Activated CD4-positive, alpha-beta T cell treated with anti-CD3 and anti-CD28 coated beads, Interleukin-2, amount 50 U/mL, for 24 hours (primary cell): ENCODE data around the gene VPS13D.
A peak's percentile ranks its signal among the peaks of the same experiment; 100 is the strongest.

Experiments used
- DNase-seq, 2 donors: peaks; one replicate each; pipeline ENCODE4 v3.0.0-alpha.2; 2020; ENCODE audit warnings: low read depth in 1 of 2, low spot score in 1 of 2

Gene VPS13D

GRCh38 chr1:12480748-12481362 lies 251.0 kb downstream of the VPS13D start:
- peak in 1 of 2 donors; percentile 16 for DNase-seq

- DNase-seq = no peak
These were observed 252.1 kb downstream of the VPS13D start for GRCh38 chr1:12481928-12482327.

DNA sequence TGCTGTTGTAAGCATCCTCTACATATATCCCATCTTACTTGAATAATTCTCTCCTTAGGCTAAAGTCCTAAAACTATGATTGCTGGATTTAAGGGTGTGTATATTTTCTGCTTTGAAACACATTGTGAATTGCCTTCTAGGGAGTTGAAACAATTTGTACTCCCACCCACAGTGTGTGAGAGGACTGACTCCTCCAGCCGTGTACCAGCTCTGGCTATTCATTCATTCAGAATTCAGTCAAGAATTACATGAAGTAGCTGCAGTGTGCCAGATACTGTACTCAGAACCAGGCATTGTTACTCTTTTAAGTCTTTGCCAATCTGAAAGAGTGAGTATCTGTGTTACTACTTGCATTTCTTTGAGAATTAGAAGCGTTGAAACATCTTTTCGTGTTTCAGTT lies 253.2 kb downstream of the VPS13D start:
- DNase-seq = no peak

GRCh38 chr1:12485231-12486058 lies 255.6 kb downstream of the VPS13D start:
- DNase-seq = no peak

- DNase-seq = no peak
These were observed 256.2 kb downstream of the VPS13D start for GRCh38 chr1:12486059-12486341.

GRCh38 chr1:12486401-12487005 lies 256.7 kb downstream of the VPS13D start:
- DNase-seq = no peak

DNA sequence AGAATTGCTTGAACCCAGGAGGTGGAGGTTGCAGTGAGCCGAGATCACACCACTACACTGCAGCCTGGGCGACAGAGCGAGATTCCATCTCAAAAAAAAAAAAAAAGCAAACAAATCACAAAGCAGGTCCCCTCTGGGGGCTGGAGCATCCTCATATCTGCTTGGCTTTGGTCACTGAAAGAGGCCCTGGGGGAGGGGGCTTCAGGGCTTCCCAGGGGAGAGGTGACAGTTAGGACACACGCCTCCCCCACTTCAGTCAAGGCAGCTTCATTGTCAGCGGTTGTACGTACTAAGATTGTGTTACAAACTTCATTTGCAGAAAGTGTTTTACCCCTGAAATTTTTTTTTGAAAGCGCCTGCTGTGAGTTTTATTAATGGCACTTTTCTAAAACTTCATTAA lies 257.7 kb downstream of the VPS13D start:
- no peak for DNase-seq

DNA sequence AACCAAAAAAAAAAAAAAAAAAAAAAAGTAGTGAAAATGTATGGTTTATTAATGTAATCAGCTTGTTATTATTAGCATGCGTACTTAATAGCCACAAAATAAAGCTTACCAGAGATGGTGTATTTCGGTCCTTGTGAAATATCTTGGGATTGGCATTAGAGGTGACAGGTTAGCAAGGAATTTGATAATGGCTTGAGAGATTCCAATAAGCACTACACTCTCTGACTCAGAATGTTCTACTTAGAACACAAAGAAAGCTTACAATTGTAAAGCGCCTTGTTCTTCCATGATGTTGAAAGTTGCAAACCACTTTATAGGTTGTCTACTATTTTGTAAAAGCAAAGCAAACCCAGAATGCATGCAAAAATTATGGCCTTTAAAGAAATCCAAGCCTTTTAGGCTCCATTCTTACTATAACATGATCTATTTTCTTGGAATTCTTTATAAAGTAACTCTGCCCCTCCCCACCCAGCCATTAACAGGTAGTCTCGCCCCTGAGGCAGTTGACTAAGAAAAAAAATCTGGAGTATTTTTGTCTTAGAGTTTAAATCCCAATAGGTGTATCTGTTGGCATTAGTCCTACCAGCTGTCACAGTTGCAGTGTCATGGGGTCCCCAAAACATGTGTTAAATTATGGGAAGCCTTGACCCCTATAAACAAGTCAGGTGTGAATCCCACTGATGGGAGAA lies 259.0 kb downstream of the VPS13D start:
- DNase-seq = no peak

DNA sequence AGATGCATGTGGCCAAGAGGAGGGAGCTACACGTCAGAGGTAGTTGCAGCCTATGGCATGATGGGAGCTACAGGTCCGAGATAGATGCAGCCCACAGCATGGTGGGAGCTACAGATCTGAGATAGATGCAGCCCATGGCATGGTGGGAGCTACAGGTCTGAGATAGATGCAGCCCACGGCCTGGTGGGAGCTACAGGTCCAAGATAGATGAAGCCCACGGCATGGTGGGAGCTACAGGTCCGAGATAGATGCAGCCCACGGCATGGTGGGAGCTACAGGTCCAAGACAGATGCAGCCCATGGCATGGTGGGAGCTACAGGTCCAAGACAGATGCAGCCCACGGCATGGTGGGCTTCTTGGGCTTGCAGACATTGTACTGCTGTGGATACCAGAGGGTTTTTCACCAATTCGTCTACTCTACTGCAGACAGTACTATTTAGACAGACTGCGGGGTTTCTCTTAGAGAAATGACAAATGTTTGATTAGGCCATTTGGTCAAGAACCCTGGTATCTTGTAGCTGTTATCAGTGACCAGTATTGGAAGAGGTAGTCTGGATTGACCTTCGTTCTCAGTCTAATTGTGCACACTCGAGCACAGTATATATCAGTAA lies 260.8 kb downstream of the VPS13D start:
- no peak for DNase-seq

GRCh38 chr1:12491656-12492055 lies 261.8 kb downstream of the VPS13D start:
- no peak for DNase-seq

GRCh38 chr1:12495725-12496124 lies 265.9 kb downstream of the VPS13D start:
- DNase-seq = no peak

DNA sequence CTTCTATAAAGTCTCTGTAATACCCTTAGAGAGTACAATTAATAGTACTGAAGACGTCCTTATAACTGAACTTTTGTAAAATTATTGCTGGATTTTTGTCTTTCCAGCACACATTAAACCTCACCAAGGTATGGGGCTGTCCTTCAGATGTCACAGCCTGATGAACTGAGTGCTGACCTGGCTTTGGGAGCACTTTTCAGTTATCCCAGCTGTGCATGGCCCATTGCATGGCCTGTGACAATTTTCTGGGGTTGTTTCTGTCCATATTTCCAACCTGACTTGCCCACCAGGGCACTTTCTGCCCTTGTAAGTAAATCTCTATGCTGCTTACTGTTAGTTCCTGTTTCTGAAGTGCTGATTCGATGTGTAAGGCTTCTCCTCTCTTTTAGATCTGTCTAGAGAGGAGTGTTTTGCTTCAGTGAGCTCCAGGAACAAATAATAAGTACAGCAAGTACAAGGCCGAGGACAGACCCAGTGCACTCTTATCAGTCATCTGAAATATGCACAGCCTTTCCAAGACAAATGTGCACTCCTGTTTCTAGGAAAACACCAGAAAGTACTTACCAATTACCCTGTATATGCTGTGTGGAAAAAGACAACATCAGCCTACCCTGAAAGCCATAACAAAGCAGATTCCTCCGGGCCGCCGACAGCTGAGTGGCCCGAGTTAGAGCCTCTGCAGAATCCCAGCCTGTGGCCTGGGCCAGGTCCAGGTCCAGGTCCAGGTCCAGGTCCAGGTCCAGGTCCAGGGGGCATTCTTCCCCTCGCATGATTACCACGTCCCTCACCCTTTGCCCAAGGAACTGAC lies 266.5 kb downstream of the VPS13D start:
- DNase-seq = no peak

DNA sequence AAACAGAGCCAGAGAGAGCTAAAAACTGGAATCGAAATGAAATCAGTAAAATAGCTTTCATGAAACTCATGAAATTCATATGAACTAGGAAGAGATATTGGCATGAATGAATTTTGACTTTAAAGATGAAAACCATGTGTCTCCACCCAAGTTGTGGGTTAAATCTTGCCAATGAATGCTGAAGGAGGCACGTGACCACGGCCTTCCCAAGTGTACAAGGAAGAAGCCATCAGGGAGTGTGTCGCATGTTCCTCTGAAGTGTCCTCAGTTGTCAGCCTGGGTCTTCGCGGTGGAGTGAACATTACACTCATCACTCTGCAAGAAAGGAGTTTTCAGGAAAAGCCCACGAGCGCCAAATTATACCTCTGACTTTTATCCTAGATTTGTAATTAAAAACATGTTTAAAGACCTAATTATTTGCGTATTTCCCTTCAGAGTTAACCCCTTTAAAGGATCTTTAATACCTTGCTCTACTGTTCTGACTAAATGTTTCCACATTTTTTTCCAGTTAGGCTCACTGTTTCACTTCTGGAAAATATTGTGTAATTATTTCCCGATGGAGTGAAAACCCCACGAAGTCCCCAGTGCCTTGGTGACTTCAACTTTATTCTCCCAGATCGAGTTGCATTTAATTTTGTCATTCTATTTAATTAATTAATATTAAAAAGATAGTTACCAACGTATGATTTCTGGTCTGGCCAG lies 269.9 kb downstream of the VPS13D start:
- DNase-seq = no peak

- no peak for DNase-seq
These were observed 271.8 kb downstream of the VPS13D start for GRCh38 chr1:12501661-12502060.

- DNase-seq = no peak
These were observed 272.7 kb downstream of the VPS13D start for GRCh38 chr1:12502336-12503109.

GRCh38 chr1:12503709-12504108 lies 273.9 kb downstream of the VPS13D start:
- no peak for DNase-seq

- DNase-seq = no peak
These were observed 274.8 kb downstream of the VPS13D start for GRCh38 chr1:12504601-12505000.

DNA sequence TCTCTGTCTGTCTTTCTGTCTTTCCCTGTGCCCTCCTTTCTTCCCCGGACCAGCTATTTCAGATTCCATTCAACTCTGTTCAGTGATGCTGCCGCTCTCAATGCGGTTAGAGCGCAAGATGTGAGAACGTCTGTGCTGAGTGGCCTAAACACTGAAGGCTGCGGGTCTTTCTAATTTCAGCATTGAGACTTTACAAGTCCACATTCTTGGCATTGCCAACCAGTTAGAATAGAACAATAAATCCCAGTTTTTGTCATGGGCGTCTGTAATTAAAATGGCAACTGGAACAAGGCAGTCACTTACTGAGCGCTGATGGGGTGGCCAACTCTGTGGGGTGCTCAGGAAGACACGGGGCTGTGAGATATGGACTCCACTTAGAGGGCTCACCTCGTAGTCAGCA lies 275.4 kb downstream of the VPS13D start:
- no peak for DNase-seq

DNA sequence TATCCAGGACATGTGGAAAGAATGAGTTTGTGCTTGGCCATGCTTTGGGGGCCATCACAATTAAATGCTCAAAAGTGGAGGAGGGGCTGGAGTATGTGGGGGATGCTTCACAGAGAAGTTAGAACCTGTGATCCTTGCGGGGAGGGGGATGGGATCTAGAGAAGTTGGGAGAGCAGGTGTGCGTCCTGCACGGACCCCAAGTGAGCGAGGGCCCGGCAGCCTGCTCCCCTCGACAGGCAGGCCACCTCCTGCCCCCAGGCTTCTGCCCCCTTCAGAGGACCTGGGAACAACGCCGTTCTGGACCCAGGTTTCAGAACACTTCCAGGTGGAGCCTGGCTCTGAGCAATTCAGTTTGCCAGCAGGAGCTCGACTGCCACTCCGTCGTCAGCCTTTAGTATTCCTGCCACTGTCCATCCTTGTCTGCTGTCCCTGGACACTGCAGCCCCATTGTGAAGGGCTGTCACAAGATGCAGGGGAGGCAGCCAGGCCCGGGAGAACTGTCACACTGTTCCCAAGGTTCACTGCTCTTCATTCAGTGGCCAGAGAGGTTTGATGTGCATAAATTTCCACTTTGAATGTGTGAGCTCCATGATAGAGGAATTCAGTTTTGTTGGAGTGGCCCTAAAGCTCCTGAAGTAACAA lies 275.9 kb downstream of the VPS13D start:
- no peak for DNase-seq
